Measurements from ENCODE around the gene WDR12. TPM values are rescaled to one million over a fixed set of nuclear protein-coding genes. Genes with fewer than 3 reads are reported as not detected.

The WDR12 gene
- total RNA-seq, 1 donor from 2014 or later, result 34.7 TPM

Other genes with a start within 250 kb of the WDR12 start
- gene ICA1L, start 39.9 kb downstream of the WDR12 start, total RNA-seq, result 1.2 and 1.5 TPM in 2 replicates
- gene CARF, start 602 bp upstream of the WDR12 start, total RNA-seq, result 3.4 and 5.6 TPM in 2 replicates
- 37.2 and 42.5 TPM in 2 replicates for gene NBEAL1, start 103.2 kb upstream of the WDR12 start, total RNA-seq